H9 (cell line): ENCODE results near the gene WFIKKN2. TPM values are rescaled to one million over a fixed set of nuclear protein-coding genes. Genes with fewer than 3 reads are reported as not detected.

Experiments
- DNase-seq: peaks from one replicate; pipeline ENCODE4 v3.0.0-alpha.2; 2017
- H2AFZ ChIP-seq: one replicate; pipeline ENCODE4 v1.6.1; 2013; ENCODE audit warnings: mild to moderate bottlenecking, low read length, control low read depth, moderate library complexity
- H2AK5ac ChIP-seq: 2 replicates; pipeline ENCODE4 v1.6.1; 2013; ENCODE audit warnings: low read length, control low read depth, mixed read lengths; ENCODE audit not compliant: insufficient read length
- H2BK120ac ChIP-seq: one replicate; pipeline ENCODE4 v1.6.1; 2013; ENCODE audit warnings: low read depth, mild to moderate bottlenecking, low read length, control low read depth, inconsistent platforms; ENCODE audit not compliant: poor library complexity, severe bottlenecking
- H2BK12ac ChIP-seq: 2 replicates; pipeline ENCODE4 v1.6.1; 2013; ENCODE audit warnings: low read length, control low read depth, mixed read lengths, low read depth; ENCODE audit not compliant: insufficient read length
- H2BK15ac ChIP-seq: 2 replicates; pipeline ENCODE4 v1.6.1; 2013; ENCODE audit warnings: low read depth, low read length, control low read depth
- H2BK20ac ChIP-seq: one replicate; pipeline ENCODE4 v1.6.1; 2013; ENCODE audit warnings: low read depth, mild to moderate bottlenecking, low read length, control low read depth, inconsistent platforms; ENCODE audit not compliant: poor library complexity, severe bottlenecking
- H2BK5ac ChIP-seq: 2 replicates; pipeline ENCODE4 v1.6.1; 2013; ENCODE audit warnings: low read length, control low read depth, mixed read lengths; ENCODE audit not compliant: insufficient read length
- H3K14ac ChIP-seq: 2 replicates; pipeline ENCODE4 v1.6.1; 2013; ENCODE audit warnings: low read length, control low read depth; ENCODE audit not compliant: insufficient read depth
- H3K18ac ChIP-seq: 2 replicates; pipeline ENCODE4 v1.6.1; 2013; ENCODE audit warnings: low read depth, mild to moderate bottlenecking, mixed read lengths, low read length, control low read depth; ENCODE audit not compliant: insufficient read length
- H3K23ac ChIP-seq: 2 replicates; pipeline ENCODE4 v1.6.1; 2013; ENCODE audit warnings: low read length, control low read depth, mixed read lengths, low read depth; ENCODE audit not compliant: insufficient read length
- H3K23me2 ChIP-seq: 2 replicates; pipeline ENCODE4 v1.6.1; 2013; ENCODE audit warnings: low read depth, mild to moderate bottlenecking, mixed read lengths, low read length, control low read depth; ENCODE audit not compliant: insufficient read length, poor library complexity, severe bottlenecking
- H3K27ac ChIP-seq: 2 replicates; pipeline ENCODE4 v1.5.1; 2013; ENCODE audit warnings: low read length, control low read depth, mixed read lengths, low read depth; ENCODE audit not compliant: insufficient read length
- H3K27me3 ChIP-seq: 2 replicates; pipeline ENCODE4 v1.6.1; 2013; ENCODE audit warnings: low read length, control low read depth, inconsistent platforms; ENCODE audit not compliant: insufficient read depth
- H3K4ac ChIP-seq: 2 replicates; pipeline ENCODE4 v1.6.1; 2013; ENCODE audit warnings: low read depth, mild to moderate bottlenecking, control low read depth, inconsistent platforms, low read length, moderate library complexity
- H3K4me1 ChIP-seq: 2 replicates; pipeline ENCODE4 v1.6.1; 2013; ENCODE audit warnings: low read length, control low read depth, inconsistent platforms; ENCODE audit not compliant: insufficient read depth
- H3K4me2 ChIP-seq: 2 replicates; pipeline ENCODE4 v1.6.1; 2013; ENCODE audit warnings: low read length, control low read depth, mixed read lengths; ENCODE audit not compliant: insufficient read length, insufficient read depth
- H3K56ac ChIP-seq: 2 replicates; pipeline ENCODE4 v1.6.1; 2013; ENCODE audit warnings: low read depth, mild to moderate bottlenecking, mixed read lengths, low read length, control low read depth; ENCODE audit not compliant: insufficient read length
- H3K79me1 ChIP-seq: 2 replicates; pipeline ENCODE4 v1.6.1; 2013; ENCODE audit warnings: low read depth, mild to moderate bottlenecking, moderate library complexity, low read length, control low read depth, inconsistent platforms; ENCODE audit not compliant: insufficient read depth, poor library complexity, severe bottlenecking
- H3K79me2 ChIP-seq: 2 replicates; pipeline ENCODE4 v1.6.1; 2013; ENCODE audit warnings: low read length, control low read depth, inconsistent platforms; ENCODE audit not compliant: insufficient read depth
- H3K9ac ChIP-seq: 2 replicates; pipeline ENCODE4 v1.6.1; 2013; ENCODE audit warnings: low read length, control low read depth, mixed read lengths; ENCODE audit not compliant: insufficient read length; ENCODE audit errors: extremely low read depth
- H3K9me3 ChIP-seq: one replicate; pipeline ENCODE4 v1.6.1; 2013; ENCODE audit warnings: low read depth, low read length, inconsistent platforms; ENCODE audit not compliant: control insufficient read depth
- H3T11ph ChIP-seq: one replicate; pipeline ENCODE4 v1.6.1; 2013; ENCODE audit warnings: mild to moderate bottlenecking, low read length, control low read depth, inconsistent platforms
- H4K20me1 ChIP-seq: one replicate; pipeline ENCODE4 v1.6.1; 2013; ENCODE audit not compliant: control insufficient read depth, insufficient read length, insufficient read depth
- H4K5ac ChIP-seq: 2 replicates; pipeline ENCODE4 v1.6.1; 2013; ENCODE audit warnings: low read depth, mild to moderate bottlenecking, mixed read lengths, low read length, control low read depth; ENCODE audit not compliant: insufficient read length
- H4K8ac ChIP-seq: replicated peaks from 2 replicates; pipeline ENCODE4 v1.6.1; 2013; ENCODE audit warnings: low read length, control low read depth, mixed read lengths, low read depth; ENCODE audit not compliant: insufficient read length
- H4K91ac ChIP-seq: 2 replicates; pipeline ENCODE4 v1.6.1; 2013; ENCODE audit warnings: low read depth, mild to moderate bottlenecking, moderate library complexity, mixed read lengths, low read length, control low read depth; ENCODE audit not compliant: insufficient read length
- H3K27ac Mint-ChIP-seq, 3 experiments: 2 replicates in 2 of 3; 3 replicates in 1 of 3; pipeline ENCODE4 v1.8.0; 2020 to 2021; ENCODE audit warnings: mixed read lengths in 3 of 3, mild to moderate bottlenecking in 1 of 3, moderate library complexity in 1 of 3
- H3K27me3 Mint-ChIP-seq: 2 replicates; pipeline ENCODE4 v1.8.0; 2021; ENCODE audit warnings: low read depth, mild to moderate bottlenecking, moderate library complexity, mixed read lengths
- H3K36me3 Mint-ChIP-seq, 3 experiments: 2 replicates in 2 of 3; 3 replicates in 1 of 3; pipeline ENCODE4 v1.8.0; 2020 to 2021; ENCODE audit warnings: low read depth in 3 of 3, mixed read lengths in 3 of 3; ENCODE audit not compliant: insufficient read depth in 1 of 3
- H3K4me1 Mint-ChIP-seq, 2 experiments: 2 replicates each; pipeline ENCODE4 v1.8.0; 2020; ENCODE audit warnings: mixed read lengths in 2 of 2
- H3K4me3 Mint-ChIP-seq, 2 experiments: 2 replicates in 1 of 2; 3 replicates in 1 of 2; pipeline ENCODE4 v1.8.0; 2020 to 2021; ENCODE audit warnings: mild to moderate bottlenecking in 2 of 2, mixed read lengths in 2 of 2, moderate library complexity in 1 of 2
- H3K9me3 Mint-ChIP-seq, 2 experiments: 2 replicates in 1 of 2; 3 replicates in 1 of 2; pipeline ENCODE4 v1.8.0; 2020; ENCODE audit warnings: mild to moderate bottlenecking in 2 of 2, mixed read lengths in 2 of 2, moderate library complexity in 1 of 2
- CTCF ChIP-seq: fragments of 200-600 bp; sonication (generic); conservative IDR thresholded peaks from 3 replicates; pipeline ENCODE4 v1.8.0; 2021; ENCODE audit warnings: antibody characterized with exemption, mild to moderate bottlenecking
- WGBS: extraction: QIAGEN DNeasy Blood & Tissue Kit; methylation state at CpG from one replicate; pipeline ENCODE4 v1.1.7; 2013; ENCODE audit warnings: missing lambda C conversion rate, low lambda C conversion rate, mixed read lengths; ENCODE audit not compliant: insufficient read length; ENCODE audit errors: extremely low coverage; 5-methylcytosine and 5-hydroxymethylcytosine counted together
- total RNA-seq: library from RNA; stranded (reverse); gene quantifications from 2 replicates; pipeline ENCODE4 v1.2.1, GENCODE V29; 2021

WFIKKN2 gene
- total RNA-seq, 1 experiment from 2014 or later, result 1.1 TPM

DNA sequence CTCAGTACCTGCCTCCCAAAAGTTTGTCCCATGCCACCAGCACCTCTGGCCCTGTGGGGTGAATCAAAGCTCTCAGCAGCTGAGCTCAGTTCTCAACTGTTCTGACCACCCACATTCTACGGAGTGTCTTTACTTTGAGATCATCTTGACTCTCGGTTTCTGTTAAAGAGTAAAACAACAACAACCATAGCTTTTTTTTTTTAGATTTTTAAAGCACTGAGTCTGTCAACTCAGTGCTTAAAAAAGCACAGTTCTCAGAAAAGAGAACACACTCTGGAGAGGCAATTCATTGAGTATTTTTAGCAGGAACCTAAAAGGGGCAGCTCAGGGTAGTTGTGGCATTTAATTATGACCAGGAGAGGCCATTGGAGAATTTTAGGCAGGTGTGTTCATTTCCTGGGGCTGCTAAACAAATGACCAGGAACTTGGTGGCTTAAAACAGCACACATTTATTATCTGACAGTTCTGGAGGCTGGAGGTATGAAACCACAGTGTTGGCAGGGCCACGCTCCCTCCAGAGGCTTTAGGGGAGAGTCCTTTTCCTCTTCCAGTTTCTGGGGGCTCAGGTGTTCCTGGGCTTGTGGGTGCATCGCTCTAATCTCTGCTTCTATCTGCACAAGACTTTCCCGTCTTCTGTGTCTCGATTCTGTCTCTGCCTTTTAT is 6.7 kb upstream of the WFIKKN2 start:
- Histone ChIP-seq H2AFZ (no peak overlapping the region), H3K4ac (no peak overlapping the region), H4K91ac (no peak overlapping the region), H3K79me1 (no peaks in the 10 kb centered on the region), H3K9ac (no peak overlapping the region), H3K14ac (no peak overlapping the region), H3K27ac (no peak overlapping the region), H3K4me2 (no peak overlapping the region), H4K5ac (no peak overlapping the region), H2AK5ac (no peak overlapping the region), H2BK15ac (no peak overlapping the region), H3K4me1 (peaks cover 8% of the 10 kb centered on the region; the same call in 1 of the 2 replicates), H4K20me1 (no peaks in the 10 kb centered on the region), H3T11ph (no peak overlapping the region), H2BK120ac (no peak overlapping the region), H4K8ac (no peak overlapping the region), H3K23ac (no peak overlapping the region), H3K56ac (no peak overlapping the region), H3K18ac (no peak overlapping the region), H2BK5ac (no peak overlapping the region), H3K23me2 (peaks cover 3% of the 10 kb centered on the region), H2BK20ac (no peak overlapping the region), H3K27me3 (no peaks in the 10 kb centered on the region), H3K9me3 (no peaks in the 10 kb centered on the region), H3K79me2 (no peaks in the 10 kb centered on the region), H2BK12ac (no peak overlapping the region)
- H3K27me3 Mint-ChIP-seq, result peaks cover 3% of the 10 kb centered on the region
- peak overlapping the region; percentile 25 to 76 (median 68); a peak in 5 of 7 replicates for H3K27ac Mint-ChIP-seq
- no CpG with 5 or more reads among the region's 6 CpGs for WGBS
- H3K4me1 Mint-ChIP-seq, result peaks cover 34 to 50% of the 10 kb centered on the region in 2 experiments
- TF ChIP-seq CTCF, result no peak
- DNase-seq, result no peak
- no peaks in the 10 kb centered on the region; a peak in 1 of 7 replicates for H3K36me3 Mint-ChIP-seq
- no peak overlapping the region for H3K4me3 Mint-ChIP-seq
- H3K9me3 Mint-ChIP-seq, result no peaks in the 10 kb centered on the region
